NT2/D1 (cell line): ENCODE measurements around the gene BPTF.

Source experiments
- YY1 ChIP-seq: IDR thresholded peaks from 2 replicates; pipeline ENCODE4 v1.6.1; 2011; ENCODE audit not compliant: insufficient read length, insufficient read depth
- ZNF274 ChIP-seq: IDR thresholded peaks from 2 replicates; pipeline ENCODE4 v1.6.1; 2011; ENCODE audit warnings: mild to moderate bottlenecking, low read depth, low read length

DNA sequence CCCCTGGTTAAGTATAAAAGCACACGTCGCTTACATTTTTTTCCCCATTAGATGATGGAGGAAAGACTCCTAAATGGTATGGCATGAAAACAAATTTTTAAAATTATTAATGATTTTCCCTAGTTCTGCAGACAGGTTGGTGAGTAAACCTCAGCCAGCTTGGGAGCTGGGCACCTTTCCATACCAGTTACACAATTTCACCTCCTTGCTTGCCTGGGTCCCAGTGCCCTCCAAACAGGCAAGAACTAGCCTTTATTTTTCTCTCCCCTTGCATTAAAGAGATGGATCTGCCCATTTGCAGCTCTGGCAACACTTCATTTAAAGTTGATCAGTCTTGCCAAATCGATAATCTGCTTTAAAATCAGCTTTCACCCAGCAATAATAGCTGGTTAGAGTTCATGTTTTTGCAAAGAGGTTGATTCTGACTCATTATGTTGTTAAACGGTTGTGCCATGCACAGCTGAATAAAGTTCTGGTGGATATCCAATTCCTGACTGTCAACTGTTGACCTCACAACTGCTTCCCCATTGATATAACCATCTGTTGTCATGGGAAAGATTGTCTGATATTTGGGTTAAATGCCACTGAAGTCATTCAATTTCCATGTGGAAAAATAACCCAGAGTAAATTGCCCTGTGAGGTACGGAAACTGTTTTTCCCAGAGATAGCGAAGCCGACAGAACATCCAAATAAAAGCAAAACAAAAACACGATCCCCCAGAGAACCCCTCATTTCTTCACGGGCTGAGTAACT is 169.7 kb downstream of the BPTF start:
- TF ChIP-seq YY1: no peak
- TF ChIP-seq ZNF274: no peak
